HG03196 (cell line): ENCODE data around the gene POP5.

Experiments
- ATAC-seq: cut with Tn5 transposase; IDR thresholded peaks from one replicate; pipeline ENCODE4 v1.9.1; 2021; ENCODE audit not compliant: unreplicated experiment

The POP5 gene

DNA sequence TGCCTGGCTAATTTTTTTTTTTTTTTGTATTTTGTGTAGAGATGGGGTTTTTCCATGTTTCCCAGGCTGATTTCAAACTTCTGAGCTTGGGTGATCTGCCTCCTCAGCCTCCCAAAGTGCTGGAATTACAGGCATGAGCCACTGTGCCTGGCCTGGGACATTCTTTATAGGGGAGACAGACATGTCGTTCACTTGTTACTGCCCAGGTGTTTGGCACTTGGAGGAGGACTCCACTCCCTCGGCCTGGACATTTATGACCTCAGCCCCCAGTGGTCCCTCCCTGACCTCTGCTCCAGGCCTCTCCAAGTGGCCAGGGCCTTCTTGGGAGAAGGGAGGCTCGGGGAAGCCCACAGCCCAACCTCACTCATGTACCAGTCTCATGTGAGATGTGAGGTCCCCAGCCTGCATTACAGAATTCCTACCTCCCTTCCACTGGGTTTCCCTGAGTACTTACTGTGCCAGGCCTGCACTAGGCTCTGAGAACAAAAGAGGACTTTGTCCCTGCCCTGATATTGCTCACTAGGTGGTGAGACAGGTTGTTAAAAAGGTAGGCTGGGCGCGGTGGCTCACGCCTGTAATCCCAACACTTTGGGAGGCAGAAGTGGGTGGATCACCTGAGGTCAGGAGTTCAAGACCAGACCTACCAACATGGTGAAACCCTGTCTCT lies 9.7 kb upstream of the POP5 start:
- no peak for ATAC-seq

DNA sequence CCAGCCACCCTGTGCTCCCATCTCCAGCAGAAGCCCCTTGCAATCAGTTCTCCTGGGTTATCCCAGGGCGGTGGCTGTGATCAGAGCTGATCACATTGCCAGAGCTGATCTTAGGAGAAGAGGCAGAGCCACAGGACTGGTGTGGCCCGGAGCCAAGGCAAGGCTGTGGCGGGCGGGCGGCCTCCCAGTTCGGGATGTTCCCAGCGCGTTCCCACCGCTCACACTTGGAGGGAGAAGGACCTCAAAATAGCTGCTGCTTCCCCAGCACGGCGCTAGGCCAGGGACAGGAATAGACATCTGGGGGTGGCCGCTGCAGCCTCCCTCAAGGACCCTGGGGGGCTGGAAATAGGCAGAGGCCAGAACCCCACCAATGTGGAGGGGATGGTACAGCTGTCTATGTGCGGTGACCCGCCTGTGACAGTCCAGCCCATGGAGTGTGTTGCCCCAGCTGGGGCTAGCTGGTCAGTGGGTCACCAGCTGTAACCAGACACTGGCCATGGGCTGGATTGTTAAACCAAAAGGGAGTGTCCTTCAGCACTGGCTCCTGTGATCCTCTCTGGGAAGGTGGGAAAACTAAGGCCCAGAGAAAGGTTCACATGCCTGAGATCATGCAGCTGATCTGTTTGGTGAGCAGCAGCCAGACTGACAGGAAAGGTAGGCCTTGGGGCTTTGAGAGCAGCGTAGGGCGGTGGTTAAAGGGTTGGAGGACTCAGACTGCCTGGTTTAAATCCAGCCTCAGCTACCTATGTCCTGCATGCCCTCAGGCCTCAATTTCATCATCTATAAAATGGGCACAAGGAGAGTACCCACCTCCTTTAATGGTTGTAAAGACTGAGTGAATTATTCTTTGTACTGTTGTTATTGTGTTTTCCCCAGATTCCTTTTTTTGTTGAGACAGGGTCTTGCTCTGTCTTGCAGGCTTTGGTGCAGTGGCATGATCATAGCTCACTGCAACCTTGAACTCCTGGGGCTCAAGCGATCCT lies 8.0 kb upstream of the POP5 start:
- no peak for ATAC-seq

DNA sequence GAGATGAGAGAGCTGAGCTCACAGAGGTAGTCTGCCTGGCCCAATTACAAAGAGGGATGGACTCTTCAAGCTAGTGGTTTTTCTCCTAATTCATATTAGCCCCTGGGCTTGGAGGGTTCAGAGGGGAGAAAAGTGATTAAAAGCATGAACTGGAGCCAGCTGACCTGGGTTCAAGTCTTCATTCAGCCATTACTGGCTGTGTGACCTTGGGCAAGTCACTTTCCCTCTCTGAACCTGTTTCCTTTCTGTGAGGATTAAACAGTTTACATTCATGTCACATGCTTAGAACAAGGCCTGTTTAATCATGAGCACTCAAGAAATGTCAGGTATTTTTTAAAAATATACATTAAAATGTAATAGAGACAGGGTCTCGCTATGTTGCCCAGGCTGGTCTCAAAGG lies 7.2 kb upstream of the POP5 start:
- ATAC-seq: no peak

DNA sequence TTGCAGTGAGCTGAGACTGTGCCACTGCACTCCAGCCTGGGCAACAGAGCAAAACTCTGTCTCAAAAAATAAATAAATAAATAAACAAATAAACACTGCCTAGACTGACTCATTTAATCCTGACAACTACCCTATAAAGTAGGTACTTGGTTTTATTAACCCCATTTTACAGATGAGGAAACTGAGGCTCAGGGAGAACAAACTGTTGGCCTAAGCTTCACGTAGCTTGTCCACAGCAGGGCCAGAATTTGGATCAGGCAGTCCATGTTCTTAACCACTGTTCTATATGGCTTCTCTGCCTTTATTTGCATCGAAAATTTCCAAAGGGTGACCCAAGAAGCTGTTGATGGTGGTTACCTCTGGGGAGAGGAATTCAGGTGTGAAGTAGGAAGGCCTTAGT lies 5.7 kb upstream of the POP5 start:
- ATAC-seq: no peak

DNA sequence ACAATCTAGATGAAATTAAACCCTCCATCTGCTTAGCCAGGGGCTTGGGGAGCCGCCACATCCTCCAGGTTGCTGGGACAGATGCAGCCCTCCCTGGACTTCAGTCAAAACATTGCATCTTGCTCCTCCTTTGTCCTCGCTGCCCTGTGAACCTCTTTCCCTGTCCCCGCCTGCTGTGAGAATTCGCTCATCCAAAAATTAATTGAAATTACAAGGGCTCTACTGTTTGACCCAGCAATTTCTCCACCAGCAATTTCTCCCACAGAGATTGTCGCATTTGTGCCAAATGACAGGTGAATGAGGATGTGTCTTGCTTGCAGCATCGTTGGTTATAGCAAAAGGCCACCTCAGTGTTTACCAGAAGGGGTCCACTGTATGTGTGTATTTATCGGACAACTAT lies 5.0 kb upstream of the POP5 start:
- ATAC-seq: no peak

DNA sequence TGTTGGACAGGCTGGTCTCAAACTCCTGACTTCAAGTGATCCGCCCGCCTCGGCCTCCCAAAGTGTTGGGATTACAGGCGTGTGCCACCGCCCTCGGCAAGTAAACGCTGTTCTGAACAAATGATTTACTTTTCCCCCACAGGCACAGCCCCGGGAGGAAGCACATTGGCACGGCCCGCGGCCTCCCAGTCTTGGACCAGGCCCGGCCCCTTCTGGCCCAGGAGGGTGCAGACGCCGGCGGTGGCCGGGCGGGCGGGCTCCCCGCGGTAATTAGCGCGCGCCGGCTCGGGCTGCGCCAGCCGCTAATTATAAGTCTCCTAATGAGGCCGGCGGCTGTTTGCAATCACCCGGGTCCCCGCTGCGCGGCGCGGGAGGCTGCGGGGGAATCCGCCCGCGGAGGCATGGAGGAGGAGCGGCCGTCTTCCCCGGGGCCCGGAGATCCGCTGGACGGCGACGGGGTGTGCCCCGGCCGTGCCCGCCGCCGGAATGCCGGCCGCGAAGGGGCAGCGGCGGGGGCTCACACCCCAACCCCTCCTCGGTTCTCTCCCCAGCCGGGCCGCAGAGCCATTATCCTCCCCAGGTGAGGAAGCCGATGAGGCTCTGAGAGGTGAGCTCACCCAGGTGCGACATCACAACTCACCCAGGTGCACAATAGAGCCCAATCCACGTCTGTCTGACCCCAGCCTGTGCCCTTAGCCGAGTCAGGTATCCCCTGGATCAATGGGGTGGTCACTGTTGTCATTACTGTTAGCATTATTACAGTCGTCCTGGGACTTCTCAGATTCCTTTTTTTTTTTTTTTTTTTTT lies 3.3 kb upstream of the POP5 start:
- no peak for ATAC-seq

DNA sequence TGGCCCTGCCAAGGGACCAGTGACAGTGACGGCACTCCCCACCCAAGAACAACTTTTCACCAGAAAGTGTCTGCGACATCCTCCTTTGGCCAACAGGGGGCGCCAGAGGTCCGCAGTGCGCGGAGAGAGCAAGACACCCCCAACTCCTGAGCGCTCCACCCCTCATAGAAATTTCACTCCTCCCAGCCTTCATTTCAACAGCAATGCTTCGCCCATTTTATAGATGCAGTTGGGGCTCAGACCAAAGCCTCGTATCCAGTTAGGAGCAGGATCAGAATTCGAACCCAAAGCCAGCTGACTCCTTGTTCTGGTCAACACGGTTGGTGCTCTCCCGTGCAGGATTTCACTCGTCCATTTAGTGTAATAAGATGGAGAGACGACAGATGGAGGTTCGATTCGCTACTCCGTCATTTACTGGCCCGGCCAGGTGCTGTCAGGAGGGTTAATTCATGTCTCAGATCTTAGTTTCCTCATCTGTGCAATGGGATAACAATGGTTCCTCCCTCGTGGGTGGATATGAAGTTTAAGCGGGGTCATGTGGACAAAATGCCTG lies 2.4 kb upstream of the POP5 start:
- no peak for ATAC-seq

DNA sequence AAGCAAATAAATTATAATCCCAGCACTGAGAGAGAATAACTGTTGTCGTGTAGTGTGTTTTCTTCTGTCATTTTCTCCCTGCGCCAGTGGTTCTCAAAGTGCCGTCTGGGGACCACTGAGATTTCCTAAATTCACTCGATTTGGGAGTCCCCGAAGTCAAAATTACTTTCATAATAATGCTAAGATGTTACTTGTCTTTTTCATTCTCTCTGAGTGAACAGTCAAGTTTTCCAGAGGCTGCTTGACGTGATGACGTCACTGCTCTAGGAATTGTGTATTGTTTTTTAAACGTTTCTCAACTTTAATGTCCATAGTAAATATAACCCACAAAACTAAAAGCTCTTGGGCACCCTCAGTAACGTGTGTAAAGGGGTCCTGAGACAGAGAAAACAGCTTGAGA lies 796 bp upstream of the POP5 start:
- ATAC-seq: no peak

DNA sequence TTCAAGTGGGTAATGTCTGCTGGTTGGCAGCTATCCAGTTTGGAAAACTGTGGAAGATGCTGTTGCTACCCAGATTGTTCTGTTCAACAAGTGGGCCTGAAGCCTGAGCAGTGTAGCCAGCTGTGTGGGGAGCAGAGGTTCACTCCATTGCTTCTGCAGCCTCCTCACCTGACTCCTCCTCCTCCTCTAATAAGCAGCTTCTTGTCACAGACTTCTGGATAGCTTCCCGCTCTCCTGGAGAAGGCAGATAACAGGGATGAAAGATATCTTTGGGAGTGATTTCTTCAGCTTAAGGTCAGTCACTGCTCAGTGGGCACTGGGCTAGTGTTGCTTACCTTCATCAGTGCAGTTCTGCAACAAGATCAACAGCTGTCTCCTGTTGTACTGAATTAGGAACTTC lies 2.0 kb downstream of the POP5 start:
- no peak for ATAC-seq

DNA sequence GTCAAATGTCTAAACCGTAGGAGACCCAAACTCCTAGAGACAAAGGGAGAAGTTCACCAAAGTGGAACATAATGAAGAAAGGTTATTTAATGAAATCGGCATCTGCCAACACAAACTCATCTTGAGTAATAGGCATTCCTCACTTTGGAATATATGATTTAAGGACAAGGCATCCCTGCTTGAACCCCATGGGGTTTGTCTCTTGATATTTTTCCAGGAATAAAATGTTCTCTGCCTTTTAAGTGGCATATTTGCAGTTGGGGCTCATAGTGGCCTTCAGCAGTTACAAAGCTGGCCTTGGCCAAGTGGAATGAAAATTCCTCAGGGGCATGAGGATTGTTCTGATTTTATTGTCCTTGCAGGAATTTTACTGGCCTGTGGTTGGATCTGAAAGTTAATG lies 7.1 kb downstream of the POP5 start:
- ATAC-seq: no peak

DNA sequence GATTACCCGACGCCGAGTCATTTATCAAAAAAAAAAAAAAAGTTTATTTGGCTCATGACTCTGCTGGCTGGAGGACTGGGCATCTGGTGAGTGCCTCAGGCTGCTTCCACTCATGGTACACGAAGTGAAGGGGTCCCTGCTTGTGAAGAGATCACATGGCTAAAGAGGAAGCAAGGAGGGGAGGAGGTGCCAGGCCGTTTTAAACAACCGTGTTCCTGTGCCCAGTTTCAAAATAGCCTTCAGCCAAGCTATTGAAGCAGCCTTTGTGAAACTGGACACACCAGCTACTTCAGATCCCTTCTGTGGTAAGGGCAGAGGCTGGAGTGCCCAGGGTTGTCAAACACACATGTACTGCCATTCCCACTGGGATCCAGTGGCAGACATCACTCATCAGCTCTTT lies 7.6 kb downstream of the POP5 start:
- no peak for ATAC-seq

DNA sequence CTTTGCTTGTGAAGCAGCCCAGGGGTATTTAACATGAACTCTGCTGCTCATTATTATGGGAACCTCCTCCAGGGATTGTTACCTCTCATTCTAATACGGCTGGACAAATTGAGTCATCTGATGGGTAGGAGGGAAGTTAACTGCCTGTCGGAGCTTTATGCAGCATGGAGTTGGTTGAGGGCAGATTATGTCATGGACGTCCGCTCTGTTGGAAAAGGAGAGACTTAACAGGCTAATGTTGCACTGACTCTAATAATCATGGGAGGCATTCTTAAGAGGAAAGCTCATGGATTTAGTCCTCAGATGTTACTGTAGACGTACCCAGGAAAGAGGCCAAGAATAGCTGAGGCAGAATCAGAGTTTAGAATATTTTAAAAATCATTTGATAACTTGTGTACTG lies 9.9 kb downstream of the POP5 start:
- no peak for ATAC-seq

DNA sequence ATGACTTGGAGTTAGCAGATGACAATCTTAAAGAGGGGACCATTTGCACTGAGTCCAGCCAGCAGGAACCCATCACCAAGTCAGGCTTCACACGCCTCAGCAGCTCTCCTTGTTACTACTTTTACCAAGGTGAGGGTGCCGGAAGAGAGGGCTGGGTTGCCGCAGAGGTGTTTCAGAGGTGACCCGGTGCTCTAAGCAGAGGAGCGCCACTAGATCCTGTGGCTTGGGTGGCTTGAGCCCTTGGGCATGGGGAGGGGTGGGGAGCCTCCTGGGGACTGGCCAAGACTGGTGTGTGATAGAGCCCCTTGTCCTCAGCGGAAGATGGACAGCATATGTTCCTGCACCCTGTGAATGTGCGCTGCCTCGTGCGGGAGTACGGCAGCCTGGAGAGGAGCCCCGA lies 17.7 kb downstream of the POP5 start:
- no peak for ATAC-seq

DNA sequence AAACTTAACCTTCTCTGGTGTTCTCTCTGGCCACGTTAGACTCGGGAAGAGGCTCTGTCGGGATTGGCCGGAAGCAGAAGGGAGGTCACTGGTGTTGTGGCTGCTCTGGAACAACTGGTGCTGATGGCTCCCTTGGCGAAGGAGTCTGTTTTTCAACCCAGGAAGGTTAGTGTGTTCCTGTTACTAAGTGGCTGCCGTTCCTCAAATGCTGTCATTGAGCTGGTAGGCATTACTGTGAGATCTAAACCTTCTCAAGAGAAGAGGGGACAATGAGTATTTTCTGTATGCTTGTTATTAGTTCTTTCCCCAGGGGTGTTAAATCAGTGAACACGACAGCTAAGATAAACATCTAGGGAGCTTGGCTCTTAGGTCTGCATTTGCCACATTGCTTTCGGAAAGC lies 18.3 kb downstream of the POP5 start:
- ATAC-seq: no peak

DNA sequence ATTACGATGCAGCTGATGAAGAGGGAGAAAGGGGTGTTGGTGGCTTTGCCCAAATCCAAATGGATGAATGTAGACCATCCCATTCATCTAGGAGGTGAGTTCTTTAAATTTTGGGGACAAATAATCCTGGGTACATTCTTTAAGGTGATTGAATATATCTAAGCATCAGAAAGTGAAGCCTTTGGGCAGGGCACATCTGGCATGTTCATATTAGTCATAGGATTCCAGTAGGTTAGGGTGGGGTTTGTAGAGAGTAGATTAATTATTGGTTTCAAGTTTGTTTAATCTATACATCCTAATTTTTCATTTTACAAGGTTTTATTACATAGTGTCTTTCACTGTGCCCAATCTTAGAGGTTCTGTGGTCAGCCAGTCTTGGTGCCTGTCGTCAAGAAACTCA lies 23.6 kb downstream of the POP5 start:
- ATAC-seq: no peak

DNA sequence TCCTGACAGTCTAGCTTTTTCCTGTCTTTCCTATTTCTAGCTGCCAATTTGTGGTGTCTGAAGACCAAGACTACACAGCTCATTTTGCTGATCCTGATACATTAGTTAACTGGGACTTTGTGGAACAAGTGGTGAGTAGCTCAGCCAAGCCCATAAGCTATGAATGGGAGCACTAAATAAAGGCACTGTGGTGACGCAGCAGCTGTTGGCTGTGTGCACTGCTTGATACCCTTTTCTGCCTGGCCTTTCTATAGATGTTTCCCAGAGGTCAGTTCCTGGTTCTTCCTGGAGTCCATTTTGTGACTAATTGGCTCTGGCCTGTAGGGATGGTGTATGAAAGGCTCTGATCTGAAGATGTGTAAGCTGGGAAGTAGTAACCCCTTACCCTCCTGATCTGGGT lies 26.5 kb downstream of the POP5 start:
- ATAC-seq: no peak

DNA sequence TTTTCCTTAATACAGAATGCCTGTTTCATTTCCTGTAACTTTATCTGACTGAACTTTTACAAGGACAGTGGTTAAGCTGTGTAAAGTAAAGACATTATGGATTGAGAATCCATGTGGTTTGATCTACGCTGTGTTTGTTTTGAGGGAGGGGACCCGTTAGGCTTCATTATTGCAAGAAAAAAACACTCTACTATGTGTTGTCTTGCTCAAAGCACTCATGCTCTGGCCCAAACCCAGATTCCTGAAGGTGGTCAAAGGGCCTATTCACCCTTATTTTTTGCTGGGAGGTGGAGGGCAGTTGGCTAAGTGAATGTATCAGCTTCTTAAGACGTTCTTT lies 35.2 kb downstream of the POP5 start:
- no peak for ATAC-seq

DNA sequence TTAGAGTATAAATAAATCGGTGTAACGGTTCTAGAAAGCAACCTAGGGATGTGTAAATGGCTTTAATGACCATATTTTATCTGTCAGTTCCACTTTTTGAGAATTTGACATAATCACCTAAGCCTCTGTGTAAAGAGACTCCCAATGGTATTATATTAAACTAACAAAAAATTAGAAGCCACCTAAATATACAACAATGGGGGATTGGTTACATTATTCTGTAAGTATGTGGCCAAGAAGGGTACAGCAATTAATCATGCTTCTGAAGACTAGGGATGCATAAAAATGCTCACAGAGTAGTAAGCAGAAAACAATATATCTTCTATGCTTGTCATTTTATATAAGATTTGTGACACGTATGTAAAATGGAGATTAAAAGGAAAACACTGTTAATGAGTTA lies 36.5 kb downstream of the POP5 start:
- no peak for ATAC-seq

DNA sequence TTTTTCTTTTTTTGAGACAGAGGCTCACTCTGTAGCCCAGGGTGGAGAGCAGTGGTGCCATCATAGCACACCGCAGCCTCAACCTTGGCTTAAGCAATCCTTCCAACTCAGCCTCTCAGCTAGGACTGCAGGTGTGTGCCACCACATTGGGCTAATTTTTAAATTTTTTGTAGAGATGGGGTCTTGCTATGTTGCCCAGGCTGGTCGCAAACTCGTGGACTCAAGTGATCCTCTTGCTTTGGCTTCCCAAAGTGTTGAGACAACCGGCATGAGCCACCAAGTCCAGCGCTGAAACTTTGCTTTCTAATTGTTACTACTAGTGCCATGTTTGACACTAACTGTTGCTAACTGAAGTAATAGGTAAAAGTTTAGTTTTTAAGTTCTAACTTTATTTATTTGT lies 39.0 kb downstream of the POP5 start:
- ATAC-seq: no peak

DNA sequence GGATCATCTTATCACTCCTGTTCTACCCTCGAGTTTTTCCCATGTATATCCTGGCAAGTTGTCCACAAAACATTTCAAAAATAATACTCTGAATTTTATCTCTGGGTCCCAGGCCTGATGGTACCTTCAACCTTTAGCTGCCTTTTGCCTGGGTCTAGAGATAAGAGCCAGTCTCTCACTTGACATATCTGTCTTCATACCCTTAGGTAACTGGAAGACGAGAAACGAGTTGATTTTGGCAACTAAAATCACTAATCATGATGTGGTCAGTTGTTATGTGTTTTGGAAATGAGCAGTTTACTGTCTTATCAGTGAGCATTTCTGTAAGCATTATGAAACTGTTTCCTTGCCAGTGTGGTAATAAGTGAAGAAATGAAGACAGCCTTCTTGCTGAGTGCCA lies 40.8 kb downstream of the POP5 start:
- ATAC-seq: no peak

DNA sequence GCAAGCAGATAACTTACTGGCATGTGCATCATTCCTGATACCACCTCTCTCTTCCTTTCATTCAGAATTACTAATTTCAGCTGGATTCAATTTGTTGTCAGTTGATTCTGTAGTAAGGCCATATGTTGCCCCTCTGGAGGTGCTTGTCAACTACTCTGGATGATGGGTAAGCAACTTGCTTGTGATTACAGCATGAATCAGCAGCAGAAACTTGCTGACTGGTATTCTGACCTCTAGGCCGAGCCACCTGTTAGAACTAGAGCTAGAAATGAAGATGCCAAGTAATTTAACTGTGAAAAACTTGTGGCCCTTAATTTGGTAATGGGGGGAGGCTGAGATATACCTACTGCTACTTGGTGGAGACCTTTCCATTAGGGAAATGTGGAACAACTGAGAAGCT lies 41.9 kb downstream of the POP5 start:
- no peak for ATAC-seq
